ENCODE measurements around the gene CX3CR1.

The CX3CR1 gene

DNA sequence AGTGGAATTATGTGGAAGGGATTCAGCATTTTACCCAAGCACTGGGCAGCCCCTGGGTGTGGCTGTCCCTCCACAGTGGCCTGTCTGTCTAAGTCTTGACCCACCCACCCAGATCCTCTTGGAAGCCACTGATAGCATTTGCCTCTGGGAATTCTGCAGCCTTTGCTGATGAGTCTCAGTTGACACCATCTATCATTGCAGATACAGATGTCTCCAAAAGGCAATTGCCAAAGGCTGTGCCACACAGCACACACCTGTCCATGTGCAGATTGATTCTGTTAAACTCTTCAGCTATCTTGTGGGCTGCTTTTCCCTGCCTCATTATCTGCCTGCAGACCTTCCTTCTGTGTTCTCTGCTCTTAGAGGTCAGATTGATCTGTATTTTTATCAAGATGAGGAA is 18.1 kb downstream of the CX3CR1 start:
- no peak overlapping the region for H3K4me3 ChIP-seq (ENCODE audit: low read length)
- H3K4me1 ChIP-seq (ENCODE audit: control insufficient read depth, low read depth, low read length): no peaks in the 10 kb centered on the region
- no peaks in the 10 kb centered on the region for H3K27me3 ChIP-seq (ENCODE audit: control insufficient read depth, insufficient read depth, low read length)
- no peaks in the 10 kb centered on the region for H3K36me3 ChIP-seq (ENCODE audit: control insufficient read depth, low read depth, low read length)
- H3K9ac ChIP-seq (ENCODE audit: low read length): no peak overlapping the region
- no peak overlapping the region for H3K27ac ChIP-seq (ENCODE audit: low read length)
- no peaks in the 10 kb centered on the region for H3K9me3 ChIP-seq (ENCODE audit: control insufficient read depth, low read depth, low read length)

DNA sequence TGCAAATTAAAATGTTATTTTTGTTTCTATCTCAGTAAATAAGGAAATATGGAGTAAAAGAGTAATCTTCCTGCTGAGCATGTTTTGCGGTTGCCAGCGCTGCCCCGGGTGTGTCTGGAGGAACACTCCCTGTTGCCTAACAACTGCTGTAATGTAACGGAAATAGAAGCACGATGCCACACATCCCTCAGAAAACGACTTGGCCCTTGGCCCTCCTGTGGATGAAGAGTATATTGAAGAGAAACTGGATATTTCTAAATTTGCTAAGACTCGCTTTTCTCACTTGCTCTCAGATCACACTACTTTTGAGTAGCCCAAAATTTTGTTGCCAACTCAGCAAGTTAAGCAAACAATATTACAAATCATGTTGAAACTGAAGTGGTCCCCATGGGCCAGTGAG is 18.9 kb downstream of the CX3CR1 start:
- Histone ChIP-seq H3K27ac (ENCODE audit: low read length) (no peak overlapping the region), H3K4me3 (ENCODE audit: low read length) (no peak overlapping the region), H3K9me3 (ENCODE audit: control insufficient read depth, low read depth, low read length) (no peaks in the 10 kb centered on the region), H3K27me3 (ENCODE audit: control insufficient read depth, insufficient read depth, low read length) (no peaks in the 10 kb centered on the region), H3K4me1 (ENCODE audit: control insufficient read depth, low read depth, low read length) (no peaks in the 10 kb centered on the region), H3K9ac (ENCODE audit: low read length) (no peak overlapping the region), H3K36me3 (ENCODE audit: control insufficient read depth, low read depth, low read length) (no peaks in the 10 kb centered on the region)

DNA sequence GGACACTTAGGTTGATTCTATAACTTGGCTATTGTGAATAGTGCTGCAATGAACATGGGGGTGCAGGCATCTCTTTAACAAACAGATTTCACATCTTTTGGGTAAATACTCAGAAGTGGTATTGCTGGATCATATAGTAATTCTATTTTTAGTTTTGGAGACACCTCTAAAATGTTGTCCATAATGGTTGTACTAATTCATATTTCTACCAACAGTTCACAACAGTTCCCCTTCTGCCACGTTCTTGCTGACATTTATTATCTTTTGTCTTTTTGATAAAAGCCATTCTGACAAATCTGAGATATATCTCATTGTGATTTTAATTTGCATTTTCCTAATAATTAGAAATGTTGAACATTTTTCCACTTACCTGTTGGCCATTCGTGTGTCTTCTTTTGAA is 19.5 kb downstream of the CX3CR1 start:
- Histone ChIP-seq H3K4me1 (ENCODE audit: control insufficient read depth, low read depth, low read length) (no peaks in the 10 kb centered on the region), H3K36me3 (ENCODE audit: control insufficient read depth, low read depth, low read length) (no peaks in the 10 kb centered on the region), H3K9ac (ENCODE audit: low read length) (no peak overlapping the region), H3K27me3 (ENCODE audit: control insufficient read depth, insufficient read depth, low read length) (no peaks in the 10 kb centered on the region), H3K4me3 (ENCODE audit: low read length) (no peak overlapping the region), H3K27ac (ENCODE audit: low read length) (no peak overlapping the region), H3K9me3 (ENCODE audit: control insufficient read depth, low read depth, low read length) (no peaks in the 10 kb centered on the region)

DNA sequence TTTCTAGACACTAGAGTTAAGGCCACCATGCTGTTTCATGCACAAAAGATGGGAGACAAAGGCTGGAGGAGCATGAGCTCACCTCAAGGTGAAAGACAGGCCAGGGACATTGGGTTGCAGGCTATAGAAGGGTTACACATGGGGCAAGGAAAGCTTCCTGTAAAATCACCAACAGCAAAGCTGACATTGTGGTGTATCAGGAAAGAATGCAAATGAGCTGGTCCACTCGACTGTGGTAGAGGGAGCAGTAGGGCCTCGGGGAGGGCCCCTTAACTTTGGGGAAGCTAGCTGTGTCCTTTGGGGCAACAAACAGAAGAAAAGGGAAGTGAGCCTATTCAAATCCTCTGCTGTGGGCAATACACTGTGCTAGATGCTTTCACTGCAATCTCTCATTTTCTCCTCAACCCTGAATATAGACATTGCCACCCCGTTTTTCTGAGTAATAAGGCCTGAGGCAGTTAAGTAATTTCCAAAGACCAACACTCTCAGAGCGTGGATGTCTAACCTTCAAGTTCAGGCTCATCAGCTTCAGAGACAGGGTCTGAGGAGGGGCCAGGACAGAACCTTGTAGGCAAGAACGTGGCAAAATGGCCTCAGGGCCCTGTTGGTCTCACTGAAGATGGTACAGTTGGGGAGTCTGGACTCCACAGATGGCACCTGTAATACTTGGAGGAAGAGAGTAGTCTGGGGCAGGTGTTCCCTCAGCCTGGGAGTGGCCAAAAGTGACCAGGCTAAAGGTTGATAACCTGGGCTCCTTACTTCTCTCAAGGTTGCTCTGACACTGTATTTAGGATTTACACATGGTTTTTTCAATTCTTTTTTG is 24.1 kb downstream of the CX3CR1 start:
- no peak overlapping the region for H3K4me3 ChIP-seq (ENCODE audit: low read length)
- no peaks in the 10 kb centered on the region for H3K36me3 ChIP-seq (ENCODE audit: control insufficient read depth, low read depth, low read length)
- no peak overlapping the region for H3K9ac ChIP-seq (ENCODE audit: low read length)
- H3K9me3 ChIP-seq (ENCODE audit: control insufficient read depth, low read depth, low read length): no peaks in the 10 kb centered on the region
- H3K27ac ChIP-seq (ENCODE audit: low read length): no peak overlapping the region
- H3K27me3 ChIP-seq (ENCODE audit: control insufficient read depth, insufficient read depth, low read length): no peaks in the 10 kb centered on the region
- no peaks in the 10 kb centered on the region for H3K4me1 ChIP-seq (ENCODE audit: control insufficient read depth, low read depth, low read length)

DNA sequence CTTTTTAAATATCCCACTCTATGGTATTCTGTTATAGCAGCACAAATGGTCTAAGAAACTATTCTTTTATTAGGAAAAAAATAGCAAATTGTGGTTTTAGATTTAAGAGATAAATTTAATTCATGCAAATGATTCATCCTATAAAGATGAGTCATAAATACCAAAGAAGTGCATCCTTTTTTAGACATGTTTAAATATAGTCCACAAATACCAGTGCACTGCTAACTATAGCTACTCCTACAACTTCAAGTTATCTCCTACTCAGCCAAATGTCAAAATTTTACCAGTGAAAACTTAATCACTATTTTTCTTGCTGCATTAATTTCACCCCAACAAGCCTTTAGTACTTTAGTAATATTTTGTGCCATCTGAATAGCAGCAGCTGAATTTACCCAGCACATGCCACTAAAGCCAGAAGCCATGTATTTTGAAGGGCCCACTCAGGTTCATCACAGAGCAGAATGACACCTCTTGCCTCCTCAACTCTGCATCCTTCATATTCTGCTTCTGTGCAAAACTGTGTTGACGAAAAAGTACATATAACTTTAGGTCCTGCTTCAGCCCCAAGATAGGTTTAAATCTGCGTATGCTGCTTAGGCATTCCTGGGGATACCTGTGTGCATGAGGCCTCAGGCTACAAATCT is 24.9 kb downstream of the CX3CR1 start:
- Histone ChIP-seq H3K4me3 (ENCODE audit: low read length) (no peak overlapping the region), H3K36me3 (ENCODE audit: control insufficient read depth, low read depth, low read length) (no peaks in the 10 kb centered on the region), H3K27ac (ENCODE audit: low read length) (no peak overlapping the region), H3K4me1 (ENCODE audit: control insufficient read depth, low read depth, low read length) (no peaks in the 10 kb centered on the region), H3K9ac (ENCODE audit: low read length) (no peak overlapping the region), H3K27me3 (ENCODE audit: control insufficient read depth, insufficient read depth, low read length) (no peaks in the 10 kb centered on the region), H3K9me3 (ENCODE audit: control insufficient read depth, low read depth, low read length) (no peaks in the 10 kb centered on the region)

DNA sequence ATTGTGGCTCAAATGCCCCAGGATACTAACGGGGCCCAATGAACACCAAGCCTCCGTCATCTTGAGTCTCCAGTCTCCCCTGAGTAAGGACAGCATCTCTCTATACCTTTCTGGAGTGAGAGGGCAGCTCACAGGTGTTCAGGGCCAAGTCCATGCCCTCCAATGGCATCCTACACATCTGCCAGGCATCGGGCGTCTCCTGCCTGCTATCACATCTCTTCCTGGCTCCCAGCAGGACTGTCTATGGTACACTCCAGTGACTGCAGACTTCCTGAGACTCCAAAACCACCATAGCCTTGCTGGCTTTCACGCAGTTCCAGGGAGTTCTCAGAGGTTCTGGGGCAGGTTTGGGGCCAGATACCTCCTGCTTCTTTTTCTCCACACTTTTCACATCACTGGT is 28.3 kb downstream of the CX3CR1 start:
- H3K27me3 ChIP-seq (ENCODE audit: control insufficient read depth, insufficient read depth, low read length): no peaks in the 10 kb centered on the region
- H3K4me1 ChIP-seq (ENCODE audit: control insufficient read depth, low read depth, low read length): no peaks in the 10 kb centered on the region
- no peaks in the 10 kb centered on the region for H3K36me3 ChIP-seq (ENCODE audit: control insufficient read depth, low read depth, low read length)
- H3K4me3 ChIP-seq (ENCODE audit: low read length): no peak overlapping the region
- H3K9me3 ChIP-seq (ENCODE audit: control insufficient read depth, low read depth, low read length): no peaks in the 10 kb centered on the region
- no peak overlapping the region for H3K9ac ChIP-seq (ENCODE audit: low read length)
- H3K27ac ChIP-seq (ENCODE audit: low read length): no peak overlapping the region

DNA sequence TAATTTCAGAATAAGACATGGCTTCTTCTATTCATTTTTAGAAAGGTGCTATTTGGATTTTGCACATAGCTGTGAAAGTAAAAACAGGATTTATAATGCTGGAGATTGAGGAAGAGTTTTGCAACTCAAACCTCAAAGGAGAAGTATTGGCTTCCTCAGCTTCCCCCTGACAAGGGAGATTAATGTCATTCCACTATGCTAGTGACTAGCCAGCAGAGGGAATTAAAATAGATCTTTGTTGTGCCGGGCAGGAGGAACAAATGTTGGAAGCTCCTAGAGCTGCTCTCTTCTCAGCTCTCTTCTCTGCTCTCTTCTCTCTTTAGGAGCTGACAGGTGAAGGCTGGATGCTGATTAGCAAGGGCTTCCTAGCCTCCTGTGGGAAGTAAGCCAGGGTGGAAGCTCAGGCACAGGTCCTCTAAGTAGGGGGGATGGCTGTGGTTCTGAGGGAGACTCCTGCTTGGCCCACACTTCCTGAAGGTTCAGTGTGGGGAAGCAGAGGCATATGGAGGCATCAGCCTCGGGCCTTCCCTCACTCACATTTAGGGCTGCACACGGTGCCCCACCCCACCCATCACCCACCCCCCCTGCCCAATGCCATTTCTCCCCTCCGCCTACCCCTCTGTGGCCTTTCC is 29.6 kb downstream of the CX3CR1 start:
- H3K4me1 ChIP-seq (ENCODE audit: control insufficient read depth, low read depth, low read length): no peaks in the 10 kb centered on the region
- no peaks in the 10 kb centered on the region for H3K9me3 ChIP-seq (ENCODE audit: control insufficient read depth, low read depth, low read length)
- H3K27ac ChIP-seq (ENCODE audit: low read length): no peak overlapping the region
- no peaks in the 10 kb centered on the region for H3K36me3 ChIP-seq (ENCODE audit: control insufficient read depth, low read depth, low read length)
- H3K27me3 ChIP-seq (ENCODE audit: control insufficient read depth, insufficient read depth, low read length): no peaks in the 10 kb centered on the region
- H3K4me3 ChIP-seq (ENCODE audit: low read length): no peak overlapping the region
- no peak overlapping the region for H3K9ac ChIP-seq (ENCODE audit: low read length)

DNA sequence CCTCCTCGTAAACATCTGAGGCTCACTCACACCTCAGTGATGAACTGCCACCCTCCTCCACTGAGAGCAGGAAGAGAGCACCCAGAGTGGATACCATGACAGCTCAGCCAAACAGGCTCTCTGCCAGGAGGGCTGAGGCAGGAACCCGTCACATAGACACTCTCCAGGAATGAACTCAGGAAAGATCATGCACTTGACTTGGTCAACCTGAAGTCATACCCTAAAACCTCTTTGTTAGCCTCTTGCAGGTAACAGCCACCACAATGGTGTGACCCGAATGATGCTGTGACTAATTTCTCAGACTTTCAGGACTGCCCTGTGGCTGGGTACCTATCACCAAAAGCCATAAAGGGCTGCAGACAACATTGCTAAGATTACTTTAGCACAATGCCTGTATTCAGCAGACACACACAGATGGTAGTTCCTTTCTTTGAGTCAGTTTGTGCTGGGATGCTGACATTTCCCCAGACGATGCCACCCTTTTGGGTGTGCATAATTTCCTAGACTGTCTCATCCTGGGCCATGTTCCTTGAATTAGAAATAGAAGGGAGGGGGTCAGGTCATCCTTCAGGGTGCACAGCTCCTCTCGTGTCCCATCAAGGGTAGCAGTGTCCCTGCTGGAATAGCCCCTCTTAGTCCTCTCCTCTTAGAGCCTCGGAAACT is 30.3 kb downstream of the CX3CR1 start:
- Histone ChIP-seq H3K9ac (ENCODE audit: low read length) (no peak overlapping the region), H3K4me3 (ENCODE audit: low read length) (no peak overlapping the region), H3K9me3 (ENCODE audit: control insufficient read depth, low read depth, low read length) (no peaks in the 10 kb centered on the region), H3K36me3 (ENCODE audit: control insufficient read depth, low read depth, low read length) (no peaks in the 10 kb centered on the region), H3K27me3 (ENCODE audit: control insufficient read depth, insufficient read depth, low read length) (no peaks in the 10 kb centered on the region), H3K27ac (ENCODE audit: low read length) (no peak overlapping the region), H3K4me1 (ENCODE audit: control insufficient read depth, low read depth, low read length) (no peaks in the 10 kb centered on the region)

DNA sequence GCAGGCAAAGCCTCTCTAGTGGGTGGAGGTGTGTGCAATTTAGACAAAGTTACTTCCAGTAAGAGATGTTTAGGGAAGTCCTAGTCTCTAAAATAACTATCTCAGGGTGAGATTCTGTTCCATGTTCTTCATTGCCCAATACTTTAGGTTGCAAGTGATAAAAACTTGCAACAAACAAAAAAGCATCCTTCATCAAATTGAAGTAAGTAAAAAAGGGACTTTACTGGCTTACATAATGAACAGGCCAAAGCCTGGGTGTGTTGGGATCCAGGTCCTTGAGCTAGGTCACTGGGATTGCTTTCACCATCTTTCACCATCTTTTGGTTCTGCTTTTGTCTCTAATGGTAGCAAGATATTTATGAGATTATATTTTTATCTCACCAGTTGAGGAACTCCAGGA is 38.3 kb downstream of the CX3CR1 start:
- H3K27ac ChIP-seq (ENCODE audit: low read length): no peak overlapping the region
- H3K4me1 ChIP-seq (ENCODE audit: control insufficient read depth, low read depth, low read length): no peaks in the 10 kb centered on the region
- no peaks in the 10 kb centered on the region for H3K36me3 ChIP-seq (ENCODE audit: control insufficient read depth, low read depth, low read length)
- H3K9me3 ChIP-seq (ENCODE audit: control insufficient read depth, low read depth, low read length): no peaks in the 10 kb centered on the region
- H3K4me3 ChIP-seq (ENCODE audit: low read length): no peak overlapping the region
- no peak overlapping the region for H3K9ac ChIP-seq (ENCODE audit: low read length)
- H3K27me3 ChIP-seq (ENCODE audit: control insufficient read depth, insufficient read depth, low read length): no peaks in the 10 kb centered on the region

DNA sequence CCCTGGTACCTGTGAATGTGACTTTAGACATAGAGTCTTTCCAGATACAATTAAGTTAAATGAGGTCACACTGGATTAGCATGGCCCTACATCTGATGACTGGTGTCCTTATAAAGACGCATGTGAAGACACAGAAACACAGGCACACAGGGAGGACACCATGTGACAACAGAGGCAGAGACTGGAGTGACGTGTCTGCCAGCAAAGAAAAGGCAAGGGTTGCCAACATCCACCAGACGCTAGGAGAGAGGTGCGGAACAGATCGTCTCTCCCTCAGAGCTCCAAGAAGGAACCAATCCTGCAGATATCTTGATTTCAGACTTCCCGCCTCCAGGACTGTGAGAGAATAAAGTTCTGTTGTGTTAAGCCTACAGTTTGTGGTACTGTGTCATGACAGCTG is 42.8 kb downstream of the CX3CR1 start:
- H3K27ac ChIP-seq (ENCODE audit: low read length): no peak overlapping the region
- no peaks in the 10 kb centered on the region for H3K4me1 ChIP-seq (ENCODE audit: control insufficient read depth, low read depth, low read length)
- no peaks in the 10 kb centered on the region for H3K9me3 ChIP-seq (ENCODE audit: control insufficient read depth, low read depth, low read length)
- H3K36me3 ChIP-seq (ENCODE audit: control insufficient read depth, low read depth, low read length): no peaks in the 10 kb centered on the region
- H3K9ac ChIP-seq (ENCODE audit: low read length): no peak overlapping the region
- no peak overlapping the region for H3K4me3 ChIP-seq (ENCODE audit: low read length)
- no peaks in the 10 kb centered on the region for H3K27me3 ChIP-seq (ENCODE audit: control insufficient read depth, insufficient read depth, low read length)

DNA sequence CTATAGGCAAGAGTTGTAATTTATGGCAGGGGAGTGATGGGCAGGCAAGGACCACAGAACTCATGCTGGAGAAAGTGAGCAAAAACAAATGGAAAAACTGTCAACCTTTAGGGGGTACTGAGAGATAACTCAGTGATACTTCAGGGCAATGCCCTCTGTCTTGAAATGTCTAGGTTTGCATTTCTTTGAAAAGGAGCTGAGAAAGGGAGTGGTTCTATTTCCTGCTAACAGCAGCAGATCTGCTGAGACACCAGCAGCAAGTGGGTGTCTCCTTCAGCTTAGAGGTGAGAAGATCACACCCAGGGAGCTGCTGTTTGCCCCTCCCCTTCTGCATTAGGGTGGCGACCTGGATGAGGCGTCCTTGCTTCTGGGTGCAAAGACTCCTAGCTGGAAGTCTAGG is 45.2 kb downstream of the CX3CR1 start:
- no peak overlapping the region for H3K9ac ChIP-seq (ENCODE audit: low read length)
- H3K9me3 ChIP-seq (ENCODE audit: control insufficient read depth, low read depth, low read length): no peaks in the 10 kb centered on the region
- no peaks in the 10 kb centered on the region for H3K27me3 ChIP-seq (ENCODE audit: control insufficient read depth, insufficient read depth, low read length)
- H3K4me1 ChIP-seq (ENCODE audit: control insufficient read depth, low read depth, low read length): no peaks in the 10 kb centered on the region
- H3K27ac ChIP-seq (ENCODE audit: low read length): no peak overlapping the region
- no peaks in the 10 kb centered on the region for H3K36me3 ChIP-seq (ENCODE audit: control insufficient read depth, low read depth, low read length)
- no peak overlapping the region for H3K4me3 ChIP-seq (ENCODE audit: low read length)
